ENCODE measurements around the gene PPIL6. TPM values are rescaled to one million over a fixed set of nuclear protein-coding genes. Genes with fewer than 3 reads are reported as not detected.

PPIL6 gene
- total RNA-seq, 4 donors from 2014 or later: 1.9 to 9.0 (median 2.5) TPM

DNA sequence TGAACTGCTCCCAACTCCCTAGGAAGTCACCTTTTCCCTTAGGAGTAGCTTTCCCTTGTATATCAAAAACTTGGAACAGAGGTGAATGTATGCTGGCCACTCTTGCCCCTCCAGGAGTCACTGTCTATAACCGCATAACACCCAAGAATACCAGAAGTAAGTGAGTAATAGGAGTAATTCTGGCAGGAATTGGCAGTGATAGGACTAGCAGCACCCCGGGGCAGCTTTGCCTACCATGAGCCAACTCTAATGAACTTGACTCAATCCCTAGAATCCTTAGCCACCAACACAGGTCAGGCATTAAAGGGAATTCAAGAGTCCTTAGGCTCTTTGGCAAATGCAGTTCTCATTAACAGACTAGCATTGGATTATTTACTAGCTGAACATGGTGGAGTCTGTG lies 29.4 kb downstream of the PPIL6 start:
- WGBS, 2 donors (ENCODE audit: low coverage in 1 of 2): 94% methylated on average over 2 of the region's 2 CpGs; no CpG with 5 or more reads in 1 of the 2 donors
- Histone ChIP-seq H3K4me1 (no peaks in the 10 kb centered on the region), H3K9me3 (no peaks in the 10 kb centered on the region), H3K27ac (no peak overlapping the region), H3K27me3 (no peaks in the 10 kb centered on the region), H3K4me3 (no peak overlapping the region), H3K36me3 (no peaks in the 10 kb centered on the region)
- TF ChIP-seq POLR2A (IDR thresholded peaks at IDR 0.05) (no peak), POLR2AphosphoS5 (IDR thresholded peaks at IDR 0.05) (no peak), EP300 (IDR thresholded peaks at IDR 0.05) (no peak)
- TF ChIP-seq, protein P1, sequence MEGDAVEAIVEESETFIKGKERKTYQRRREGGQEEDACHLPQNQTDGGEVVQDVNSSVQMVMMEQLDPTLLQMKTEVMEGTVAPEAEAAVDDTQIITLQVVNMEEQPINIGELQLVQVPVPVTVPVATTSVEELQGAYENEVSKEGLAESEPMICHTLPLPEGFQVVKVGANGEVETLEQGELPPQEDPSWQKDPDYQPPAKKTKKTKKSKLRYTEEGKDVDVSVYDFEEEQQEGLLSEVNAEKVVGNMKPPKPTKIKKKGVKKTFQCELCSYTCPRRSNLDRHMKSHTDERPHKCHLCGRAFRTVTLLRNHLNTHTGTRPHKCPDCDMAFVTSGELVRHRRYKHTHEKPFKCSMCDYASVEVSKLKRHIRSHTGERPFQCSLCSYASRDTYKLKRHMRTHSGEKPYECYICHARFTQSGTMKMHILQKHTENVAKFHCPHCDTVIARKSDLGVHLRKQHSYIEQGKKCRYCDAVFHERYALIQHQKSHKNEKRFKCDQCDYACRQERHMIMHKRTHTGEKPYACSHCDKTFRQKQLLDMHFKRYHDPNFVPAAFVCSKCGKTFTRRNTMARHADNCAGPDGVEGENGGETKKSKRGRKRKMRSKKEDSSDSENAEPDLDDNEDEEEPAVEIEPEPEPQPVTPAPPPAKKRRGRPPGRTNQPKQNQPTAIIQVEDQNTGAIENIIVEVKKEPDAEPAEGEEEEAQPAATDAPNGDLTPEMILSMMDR (IDR thresholded peaks at IDR 0.05): no peak
- ATAC-seq: no peak

DNA sequence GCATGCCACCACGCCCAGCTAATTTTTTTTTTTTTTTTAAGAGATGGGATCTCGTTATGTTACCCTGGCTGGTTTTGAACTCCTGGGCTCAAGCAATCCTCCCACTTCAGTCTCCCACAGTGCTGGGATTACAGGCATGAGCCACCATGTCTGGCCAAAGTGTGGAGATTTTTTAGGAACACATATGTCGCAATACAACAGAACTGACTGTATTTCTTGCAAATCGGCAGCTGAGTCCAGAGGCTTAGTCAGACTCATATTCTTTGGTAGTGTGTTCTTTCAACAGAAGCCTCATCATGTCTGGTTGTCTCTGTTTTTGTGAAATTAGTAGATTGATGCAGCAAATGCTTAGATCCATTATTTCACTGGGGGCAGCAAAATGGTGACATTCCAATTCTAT lies 34.2 kb downstream of the PPIL6 start:
- Histone ChIP-seq H3K4me1 (no peaks in the 10 kb centered on the region), H3K4me3 (no peak overlapping the region), H3K27me3 (no peaks in the 10 kb centered on the region), H3K36me3 (no peaks in the 10 kb centered on the region), H3K9me3 (no peaks in the 10 kb centered on the region), H3K27ac (no peak overlapping the region)
- 80 to 85% methylated on average over 1 to 4 of the region's 4 CpGs for WGBS, 2 donors (ENCODE audit: low coverage in 1 of 2)
- peak; percentile 39 for ATAC-seq
- TF ChIP-seq POLR2AphosphoS5 (IDR thresholded peaks at IDR 0.05): no peak
- no peak for TF ChIP-seq POLR2A (IDR thresholded peaks at IDR 0.05)
- no peak for TF ChIP-seq EP300 (IDR thresholded peaks at IDR 0.05)
- TF ChIP-seq, protein P1 (IDR thresholded peaks at IDR 0.05): no peak

DNA sequence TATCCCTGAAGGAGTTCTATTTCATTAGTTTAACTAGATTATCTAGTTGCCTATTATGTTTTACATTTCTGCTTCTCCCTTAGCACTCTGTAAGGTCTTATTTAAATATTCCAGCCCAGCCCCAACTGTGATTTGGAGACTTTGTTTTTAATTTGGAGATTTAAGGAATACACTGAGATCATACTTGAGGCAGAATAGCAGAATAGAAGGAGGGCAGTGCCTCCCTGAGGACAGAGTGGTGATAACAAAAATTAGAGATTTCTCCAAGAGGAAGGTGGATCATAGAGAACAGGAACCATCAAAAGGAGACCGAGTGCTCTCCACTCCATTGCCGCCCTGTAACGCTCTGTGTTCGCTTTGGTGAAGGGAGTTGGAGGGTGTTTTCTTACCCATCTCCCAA lies 43.4 kb downstream of the PPIL6 start:
- WGBS, 2 donors (ENCODE audit: low coverage in 1 of 2): 40 to 63% methylated on average over 1 to 4 of the region's 4 CpGs
- H3K4me1 ChIP-seq: no peaks in the 10 kb centered on the region
- no peak overlapping the region for H3K27ac ChIP-seq
- H3K27me3 ChIP-seq: no peaks in the 10 kb centered on the region
- TF ChIP-seq, protein P1 (IDR thresholded peaks at IDR 0.05): peak in 3 of 4 experiments; percentile 41 to 58 (median 43)
- TF ChIP-seq EP300 (IDR thresholded peaks at IDR 0.05): no peak
- H3K36me3 ChIP-seq: no peaks in the 10 kb centered on the region
- H3K9me3 ChIP-seq: no peaks in the 10 kb centered on the region
- no peak overlapping the region for H3K4me3 ChIP-seq
- ATAC-seq: peak; percentile 66

DNA sequence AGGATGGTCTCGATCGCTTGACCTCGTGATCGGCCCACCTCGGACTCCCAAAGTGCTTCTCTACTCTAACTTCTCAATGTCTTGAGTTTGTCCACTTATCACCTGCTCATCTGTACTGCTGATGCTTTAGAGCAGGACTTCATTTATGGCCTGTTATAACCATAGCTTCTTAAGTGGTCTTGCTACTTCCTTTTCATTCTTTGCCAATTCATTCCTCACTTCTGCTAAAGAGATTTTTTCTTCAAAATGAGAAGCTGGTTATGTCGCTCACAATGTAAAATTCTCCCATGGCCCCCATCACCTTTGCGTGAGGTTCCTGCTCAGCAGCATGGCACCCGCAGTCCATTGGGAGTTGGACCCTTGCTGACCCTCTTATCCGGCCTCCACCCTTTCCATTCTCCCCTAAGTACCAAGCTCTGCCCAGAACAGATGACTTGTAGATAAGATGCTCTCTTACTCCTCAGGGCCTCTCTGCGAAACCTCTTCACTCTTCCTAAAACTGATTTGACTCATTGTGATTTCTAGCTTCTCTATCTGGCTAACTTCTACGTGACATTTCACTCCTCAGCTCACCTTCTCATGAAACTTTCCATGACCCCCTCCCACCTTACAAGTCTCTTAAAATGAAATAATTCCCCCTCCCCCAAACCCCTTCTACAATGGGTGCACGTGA lies 44.2 kb downstream of the PPIL6 start:
- TF ChIP-seq POLR2AphosphoS5 (IDR thresholded peaks at IDR 0.05) (no peak), EP300 (IDR thresholded peaks at IDR 0.05) (no peak), POLR2A (IDR thresholded peaks at IDR 0.05) (no peak)
- TF ChIP-seq, protein P1 (IDR thresholded peaks at IDR 0.05): no peak
- 91 to 95% methylated on average over 11 of the region's 12 CpGs for WGBS, 2 donors (ENCODE audit: low coverage in 1 of 2)
- Histone ChIP-seq H3K4me3 (no peak overlapping the region), H3K36me3 (no peaks in the 10 kb centered on the region), H3K9me3 (no peaks in the 10 kb centered on the region), H3K27me3 (no peaks in the 10 kb centered on the region), H3K27ac (no peak overlapping the region), H3K4me1 (no peaks in the 10 kb centered on the region)
- no peak for ATAC-seq

DNA sequence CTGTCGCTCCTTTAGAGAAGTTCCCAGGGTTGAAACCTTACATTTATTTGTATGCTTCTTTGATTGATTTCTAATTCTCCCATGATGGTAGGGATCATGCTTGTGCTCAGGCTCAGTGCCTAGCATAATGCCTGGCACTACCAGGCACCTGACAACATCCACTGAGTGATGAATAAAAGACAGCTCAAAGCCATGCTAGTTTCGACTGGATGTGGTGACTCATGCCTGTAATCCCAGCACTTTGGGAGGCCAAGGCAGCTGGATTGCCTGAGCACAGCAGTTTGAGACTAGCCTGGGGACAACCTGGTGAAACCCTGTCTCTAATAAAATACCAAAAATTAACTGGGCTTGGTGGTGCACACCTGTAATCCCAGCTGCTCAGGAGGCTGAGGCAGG lies 46.5 kb downstream of the PPIL6 start:
- WGBS, 2 donors (ENCODE audit: low coverage in 1 of 2): 40 to 100% methylated on average over 1 of the region's 2 CpGs
- TF ChIP-seq, protein P1 (IDR thresholded peaks at IDR 0.05): no peak
- TF ChIP-seq POLR2AphosphoS5 (IDR thresholded peaks at IDR 0.05) (no peak), EP300 (IDR thresholded peaks at IDR 0.05) (no peak), POLR2A (IDR thresholded peaks at IDR 0.05) (no peak)
- no peaks in the 10 kb centered on the region for H3K36me3 ChIP-seq
- no peak overlapping the region for H3K27ac ChIP-seq
- H3K9me3 ChIP-seq: no peaks in the 10 kb centered on the region
- H3K4me3 ChIP-seq: no peak overlapping the region
- ATAC-seq: no peak
- H3K4me1 ChIP-seq: peaks cover 0 to 18% (median 0%) of the 10 kb centered on the region in 3 donors
- H3K27me3 ChIP-seq: no peaks in the 10 kb centered on the region

All from gastroesophageal sphincter (tissue), 4 donors.